Stimulated activated CD4-positive, alpha-beta T cell treated with anti-CD3 and anti-CD28 coated beads, Interleukin-1b, Interleukin-23, amount 100 ng/mL, for 48 hours (primary cell): ENCODE measurements around the gene FAF1.

Source experiments
- DNase-seq: peaks from one replicate; pipeline ENCODE4 v3.0.0-alpha.2; 2020

The FAF1 gene

DNA sequence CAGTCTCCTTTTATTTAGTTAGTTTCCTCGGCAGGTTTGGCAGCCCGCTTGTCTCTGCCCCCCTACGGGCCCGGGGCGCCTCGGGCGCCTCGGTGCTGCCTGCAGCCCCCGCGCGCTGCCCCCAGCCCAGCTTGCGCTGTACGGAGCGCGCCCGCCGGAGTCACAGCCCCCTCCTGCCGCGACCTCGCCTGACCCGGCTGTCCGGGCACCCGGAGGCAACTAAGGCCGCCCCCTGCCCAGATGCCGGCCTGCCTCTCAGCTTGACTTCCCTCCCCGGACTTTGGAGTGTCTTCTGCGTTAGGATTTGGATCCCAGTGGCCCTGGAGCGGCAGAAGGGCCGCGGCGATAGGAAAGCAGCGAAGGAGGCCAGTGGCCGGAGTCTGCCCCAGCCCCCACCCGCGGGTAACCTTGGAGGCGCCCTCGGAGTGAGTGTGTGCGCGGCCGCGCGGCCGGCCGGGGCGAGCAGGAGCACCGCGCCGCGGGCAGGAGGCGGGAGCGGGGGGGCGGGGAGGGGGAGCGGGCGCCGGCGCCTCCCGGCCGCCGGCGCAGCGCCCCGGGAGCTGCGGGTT is 17.6 kb upstream of the FAF1 start:
- DNase-seq: no peak

DNA sequence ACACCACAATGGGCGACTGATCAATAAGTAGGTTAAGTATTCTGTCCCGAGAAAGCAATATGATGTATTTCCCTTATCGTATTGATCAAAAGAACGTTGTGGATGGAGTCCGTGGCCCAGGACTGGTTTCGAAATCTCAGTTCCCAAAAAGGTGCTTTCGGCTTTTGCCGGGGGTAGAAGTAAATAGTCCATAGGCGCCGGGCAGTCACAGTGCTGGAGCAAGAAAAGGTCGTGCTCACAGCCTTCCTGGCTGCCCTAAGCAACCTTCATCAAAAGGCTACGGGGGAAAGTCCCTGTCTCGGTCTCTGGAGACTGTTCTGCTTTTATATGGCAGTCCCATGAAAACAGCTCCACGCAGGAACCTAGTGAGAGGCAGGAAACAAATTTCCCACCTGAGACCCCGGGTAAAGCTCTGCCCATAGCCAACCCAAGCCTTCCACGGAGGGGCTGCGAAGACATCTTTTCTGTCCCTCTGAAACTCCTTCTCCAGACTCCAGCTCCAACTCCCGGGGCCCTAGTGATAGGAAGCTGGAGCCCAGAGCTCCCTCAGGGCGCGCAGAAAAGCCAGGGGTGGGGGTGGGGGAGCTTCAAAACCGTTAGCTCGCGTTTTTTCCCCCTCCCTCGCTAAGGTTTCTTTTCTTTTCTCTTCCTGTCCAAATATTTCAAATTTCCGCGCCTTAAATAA is 17.0 kb upstream of the FAF1 start:
- no peak for DNase-seq

DNA sequence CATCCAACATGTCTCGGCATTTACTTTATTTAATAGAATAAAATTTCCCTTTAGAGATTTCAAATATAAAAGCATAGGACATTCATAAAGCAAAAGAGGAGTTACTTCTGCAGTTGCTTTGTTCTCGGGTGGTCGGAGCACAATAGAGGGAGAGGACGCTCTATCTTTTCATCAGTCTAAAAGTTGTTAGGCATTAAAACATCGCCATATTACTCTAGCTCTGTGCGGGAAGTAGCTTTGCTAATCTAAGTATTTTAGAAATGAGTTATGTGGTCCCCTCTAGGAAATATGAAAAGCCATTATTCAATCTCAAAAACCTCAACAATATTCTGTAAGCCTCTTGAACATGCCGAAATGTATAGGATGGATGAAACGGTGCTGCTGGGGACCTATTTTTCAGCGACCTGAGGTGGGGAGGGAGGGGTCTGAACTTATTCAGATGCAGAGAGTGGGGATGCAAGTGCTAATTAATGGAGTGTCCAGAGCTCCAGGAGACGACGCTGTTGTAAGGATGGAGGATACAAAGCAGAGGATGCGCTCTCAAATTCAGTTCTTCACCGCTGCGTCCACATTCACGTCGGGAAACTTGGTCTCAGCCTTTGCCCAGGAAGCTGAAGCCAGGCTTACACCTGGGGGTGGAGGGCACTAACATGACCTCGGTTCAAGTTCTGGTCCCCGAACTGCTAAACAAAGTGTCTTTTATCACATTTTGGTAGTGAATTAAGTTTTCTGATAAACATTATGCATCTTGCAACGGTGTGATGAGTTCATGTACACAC is 16.2 kb upstream of the FAF1 start:
- DNase-seq: no peak

DNA sequence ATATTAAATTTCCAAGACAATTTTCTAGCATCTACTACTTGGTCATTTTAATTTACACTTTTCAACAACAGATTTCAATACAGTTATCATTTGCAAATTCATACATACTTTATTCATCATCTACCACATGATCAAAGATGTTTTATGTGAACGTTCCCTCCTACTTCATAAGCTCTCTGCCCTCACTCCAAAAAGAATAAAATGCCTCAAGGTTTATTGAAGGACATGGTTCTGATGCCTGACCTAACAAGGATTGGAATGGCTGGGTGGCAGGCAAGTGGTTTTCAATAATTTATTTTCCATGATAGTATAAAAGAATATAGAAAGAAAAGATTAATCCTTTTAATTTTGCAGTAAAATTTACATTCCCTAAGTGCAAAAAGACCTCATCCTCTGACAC is 15.4 kb upstream of the FAF1 start:
- no peak for DNase-seq

DNA sequence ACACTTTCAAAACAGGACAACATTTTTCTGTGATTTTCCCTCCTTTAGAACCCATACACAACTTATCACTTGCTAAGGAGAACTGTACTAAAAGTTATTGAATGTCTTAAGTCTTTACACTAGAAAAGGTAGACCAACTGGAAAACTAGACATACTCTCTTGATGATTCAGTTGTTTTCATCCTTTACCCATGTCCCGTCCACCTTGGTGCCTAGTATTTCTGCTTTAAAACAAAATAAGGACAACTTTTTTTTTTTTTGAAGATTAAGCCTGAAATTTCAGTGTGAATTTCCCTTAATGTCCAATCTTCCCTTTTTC is 14.5 kb upstream of the FAF1 start:
- no peak for DNase-seq

DNA sequence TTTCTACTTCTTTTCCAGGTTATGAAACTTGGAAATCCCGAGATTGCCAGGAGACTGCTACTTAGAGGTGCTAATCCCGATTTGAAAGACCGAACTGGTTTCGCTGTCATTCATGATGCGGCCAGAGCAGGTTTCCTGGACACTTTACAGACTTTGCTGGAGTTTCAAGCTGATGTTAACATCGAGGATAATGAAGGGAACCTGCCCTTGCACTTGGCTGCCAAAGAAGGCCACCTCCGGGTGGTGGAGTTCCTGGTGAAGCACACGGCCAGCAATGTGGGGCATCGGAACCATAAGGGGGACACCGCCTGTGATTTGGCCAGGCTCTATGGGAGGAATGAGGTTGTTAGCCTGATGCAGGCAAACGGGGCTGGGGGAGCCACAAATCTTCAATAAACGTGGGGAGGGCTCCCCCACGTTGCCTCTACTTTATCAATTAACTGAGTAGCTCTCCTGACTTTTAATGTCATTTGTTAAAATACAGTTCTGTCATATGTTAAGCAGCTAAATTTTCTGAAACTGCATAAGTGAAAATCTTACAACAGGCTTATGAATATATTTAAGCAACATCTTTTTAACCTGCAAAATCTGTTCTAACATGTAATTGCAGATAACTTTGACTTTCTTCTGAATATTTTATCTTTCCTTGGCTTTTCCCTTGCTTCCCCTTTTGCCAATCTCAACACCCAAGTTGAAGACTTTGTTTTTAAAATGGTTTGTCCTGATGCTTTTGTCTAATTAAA is 14.0 kb upstream of the FAF1 start:
- DNase-seq: no peak

DNA sequence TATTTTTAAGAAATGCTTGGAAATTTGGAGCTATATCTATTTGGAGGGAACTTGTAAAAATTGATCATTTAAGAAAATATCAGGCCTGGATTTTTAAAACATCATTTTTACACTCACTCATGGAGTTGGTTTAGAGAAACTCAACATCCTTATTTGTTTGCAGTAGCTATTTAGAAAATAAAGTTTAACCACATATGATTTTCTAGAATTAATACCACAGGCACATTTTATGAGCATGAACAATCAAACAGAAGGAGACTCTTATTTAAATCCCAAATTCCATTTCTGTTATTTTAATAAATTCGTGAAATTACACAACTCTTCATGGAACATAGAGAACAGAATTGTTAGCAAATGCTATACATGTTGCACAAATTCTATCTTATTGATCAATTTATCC is 13.2 kb upstream of the FAF1 start:
- no peak for DNase-seq

DNA sequence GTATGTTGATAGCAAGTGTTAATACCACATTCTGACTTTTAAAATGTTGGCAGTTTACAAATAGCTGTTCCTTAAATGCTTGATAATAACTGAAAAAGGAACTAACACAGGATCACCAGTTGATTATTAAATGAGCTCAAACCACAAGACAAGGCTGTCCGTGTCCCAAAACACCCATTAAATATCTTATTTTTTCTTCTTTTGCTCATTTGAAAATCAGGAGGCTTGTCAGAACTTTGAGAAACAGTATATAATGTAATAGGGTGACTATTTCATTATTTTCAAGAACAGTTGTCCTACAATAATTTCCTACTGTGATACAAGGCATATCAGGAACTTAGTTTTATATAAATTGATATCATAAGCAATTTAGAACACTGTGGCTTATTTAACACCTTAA is 12.7 kb upstream of the FAF1 start:
- no peak for DNase-seq

DNA sequence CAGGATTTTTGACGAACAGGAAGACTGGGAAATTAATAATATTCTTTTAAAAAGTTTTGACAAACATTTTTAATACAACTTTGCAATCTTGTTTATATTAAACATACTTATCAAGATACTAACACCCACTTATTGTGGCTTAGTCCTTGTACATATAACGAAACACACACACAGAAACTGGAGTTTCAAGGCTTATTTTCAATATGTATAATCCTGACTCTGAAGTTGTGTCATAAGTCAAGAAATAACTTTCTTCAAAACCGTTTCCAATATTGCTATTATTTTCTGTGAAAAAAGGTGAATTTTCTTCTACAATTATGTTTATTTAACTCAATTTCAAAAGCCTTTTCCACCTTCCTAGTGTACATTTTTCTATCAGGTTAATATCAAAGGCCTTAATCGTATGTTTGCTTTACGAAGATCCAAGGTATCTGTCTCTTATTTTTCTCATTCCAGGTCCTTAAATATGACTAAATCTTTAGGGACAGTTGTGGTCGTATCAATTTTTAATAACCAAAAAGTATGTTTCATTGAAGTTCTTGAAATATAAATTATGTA is 11.8 kb upstream of the FAF1 start:
- DNase-seq: no peak

DNA sequence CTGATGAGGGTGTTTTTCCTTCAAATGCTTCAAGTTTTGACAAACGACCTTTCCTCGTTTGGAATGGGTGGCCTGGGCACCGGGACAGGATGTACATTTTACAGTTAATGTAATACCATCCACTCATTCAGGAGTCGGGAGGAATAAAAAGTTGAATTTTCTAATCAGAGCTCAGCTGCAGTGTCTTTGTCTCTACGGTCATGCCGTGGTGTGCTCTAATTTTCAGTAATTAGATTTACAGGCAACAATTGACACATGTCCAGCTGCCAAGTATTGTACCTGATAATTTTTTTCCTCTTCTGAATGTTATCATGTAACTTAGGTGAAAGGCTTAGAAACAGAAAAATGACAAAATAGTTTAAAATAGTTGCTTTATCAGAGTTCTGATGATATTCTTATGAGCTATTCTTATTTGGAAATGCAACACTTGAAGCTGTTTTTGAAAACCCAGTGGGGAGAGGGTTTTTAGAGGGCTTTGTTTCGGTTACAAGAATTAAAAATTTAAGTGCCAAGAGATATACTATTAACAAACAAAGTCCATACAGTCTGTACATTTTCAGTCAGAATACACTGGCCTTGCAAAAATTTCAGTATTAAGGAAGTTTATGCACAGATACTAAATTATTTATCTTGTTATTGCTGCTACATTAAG is 11.0 kb upstream of the FAF1 start:
- no peak for DNase-seq

DNA sequence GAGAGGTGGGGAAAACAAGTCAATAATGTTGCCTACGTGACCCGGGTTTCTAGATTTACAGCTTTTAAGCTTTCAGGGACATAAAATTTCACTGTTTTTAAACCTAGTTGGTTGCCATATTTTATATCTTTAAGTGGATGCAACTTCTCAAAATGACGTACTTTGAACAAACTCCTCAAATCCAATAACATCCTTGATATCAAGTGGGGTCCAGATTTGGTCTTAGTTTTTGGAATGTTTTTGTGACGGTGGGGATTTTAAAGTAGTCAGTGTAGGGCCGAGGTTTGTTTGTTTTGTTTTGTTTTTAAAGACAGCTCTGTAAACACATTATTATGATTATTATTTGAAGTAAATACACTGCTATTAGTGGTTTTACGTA is 10.4 kb upstream of the FAF1 start:
- no peak for DNase-seq

DNA sequence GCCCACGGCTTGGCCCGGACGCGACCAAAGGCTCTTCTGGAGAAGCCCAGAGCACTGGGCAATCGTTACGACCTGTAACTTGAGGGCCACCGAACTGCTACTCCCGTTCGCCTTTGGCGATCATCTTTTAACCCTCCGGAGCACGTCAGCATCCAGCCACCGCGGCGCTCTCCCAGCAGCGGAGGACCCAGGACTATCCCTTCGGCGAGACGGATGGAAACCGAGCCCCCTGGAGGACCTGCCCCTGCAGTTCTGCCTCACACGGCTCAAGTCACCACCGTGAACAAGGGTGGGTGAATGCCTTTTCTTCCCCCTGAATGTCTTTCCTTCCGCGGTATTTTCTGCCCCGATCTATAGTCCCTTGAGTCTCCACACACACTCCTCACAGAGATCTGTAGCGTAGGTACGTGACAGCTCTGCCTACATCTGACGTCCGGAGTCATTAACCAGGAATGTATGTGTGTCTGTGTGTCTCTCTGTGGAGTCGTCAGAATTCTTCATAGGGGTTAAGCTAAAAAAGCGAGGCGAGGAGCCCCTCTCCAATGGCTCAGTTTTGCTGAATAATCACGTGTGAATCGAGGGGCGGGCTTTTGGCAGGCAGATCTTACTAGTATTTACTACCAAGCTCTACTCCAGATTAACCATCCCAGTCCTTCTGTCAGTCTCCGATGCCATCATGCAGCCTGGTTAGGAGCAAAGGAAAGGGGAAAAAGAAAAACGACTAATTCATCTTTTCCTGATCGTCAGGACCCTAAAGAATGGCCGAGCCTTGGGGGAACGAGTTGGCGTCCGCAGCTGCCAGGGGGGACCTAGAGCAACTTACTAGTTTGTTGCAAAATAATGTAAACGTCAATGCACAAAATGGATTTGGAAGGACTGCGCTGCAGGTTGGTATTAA is 9.8 kb upstream of the FAF1 start, which contains the start of gene CDKN2C:
Gene CDKN2C (plus strand): TSS at position 635 of the 898 bp plus-strand sequence. CDS start 124 bp downstream, at position 759.
- DNase-seq: peak; percentile 28

DNA sequence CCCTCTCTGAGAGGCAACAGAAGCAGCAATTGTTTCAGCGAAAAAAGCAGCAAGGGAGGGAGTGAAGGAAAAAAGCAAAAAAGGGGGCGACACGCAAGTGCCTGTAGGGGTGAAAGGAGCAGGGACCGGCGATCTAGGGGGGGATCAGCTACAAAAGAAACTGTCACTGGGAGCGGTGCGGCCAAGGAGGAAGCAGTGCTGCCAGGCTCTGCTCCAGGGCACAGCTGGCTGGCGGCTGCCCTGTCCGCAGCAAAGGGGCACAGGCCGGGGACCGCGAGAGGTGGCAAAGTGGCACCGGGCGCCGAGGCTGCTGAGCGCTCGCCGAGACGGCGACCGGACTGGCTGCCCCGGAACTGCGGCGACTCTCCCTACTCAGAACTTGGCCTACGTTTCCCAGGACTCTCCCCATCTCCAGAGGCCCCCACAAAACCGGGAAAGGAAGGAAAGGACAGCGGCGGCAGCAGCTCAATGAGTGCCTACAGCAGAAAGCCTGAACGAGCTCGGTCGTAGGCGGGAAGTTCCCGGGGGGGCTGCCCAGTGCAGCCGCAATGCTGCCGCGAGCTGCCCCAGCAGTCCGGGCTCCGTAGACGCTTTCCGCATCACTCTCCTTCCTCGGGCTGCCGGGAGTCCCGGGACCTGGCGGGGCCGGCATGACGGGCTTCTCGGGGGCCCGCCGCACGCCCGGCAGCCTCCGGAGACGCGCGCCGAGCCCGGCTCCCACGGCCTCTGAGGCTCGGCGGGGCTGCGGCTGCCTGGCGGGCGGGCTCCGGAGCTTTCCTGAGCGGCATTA is 8.9 kb upstream of the FAF1 start:
- DNase-seq: peak; percentile 24

DNA sequence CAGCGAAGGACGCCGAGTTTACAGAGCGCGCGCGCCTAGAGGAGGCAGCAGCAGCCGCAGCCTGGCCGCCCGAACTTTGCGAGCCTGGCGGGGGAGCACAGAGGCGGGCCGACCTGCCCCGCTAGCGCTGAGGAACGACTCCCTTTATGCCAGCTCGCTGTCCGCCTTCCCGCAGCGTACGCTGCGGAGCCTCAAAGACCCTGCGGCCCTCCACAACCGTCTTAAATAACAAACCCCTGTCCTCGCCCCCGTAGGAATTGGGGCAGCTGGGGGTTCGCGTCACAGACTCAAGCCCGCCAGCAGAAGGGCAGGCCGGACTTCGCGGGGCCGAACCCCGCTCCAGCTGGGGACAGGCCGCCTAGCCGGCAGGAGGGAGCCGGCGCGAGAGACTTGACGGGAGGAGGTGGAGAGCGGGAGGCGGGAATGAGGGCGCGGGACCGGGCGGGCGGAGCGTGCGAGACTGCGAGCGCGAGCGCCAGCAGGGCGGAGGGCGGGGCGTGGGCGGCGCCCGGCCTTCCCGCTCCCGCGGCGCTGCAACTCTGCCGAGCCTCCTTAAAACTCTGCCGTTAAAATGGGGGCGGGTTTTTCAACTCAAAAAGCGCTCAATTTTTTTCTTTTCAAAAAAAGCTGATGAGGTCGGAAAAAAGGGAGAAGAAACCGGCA is 8.2 kb upstream of the FAF1 start:
- peak; percentile 75 for DNase-seq

DNA sequence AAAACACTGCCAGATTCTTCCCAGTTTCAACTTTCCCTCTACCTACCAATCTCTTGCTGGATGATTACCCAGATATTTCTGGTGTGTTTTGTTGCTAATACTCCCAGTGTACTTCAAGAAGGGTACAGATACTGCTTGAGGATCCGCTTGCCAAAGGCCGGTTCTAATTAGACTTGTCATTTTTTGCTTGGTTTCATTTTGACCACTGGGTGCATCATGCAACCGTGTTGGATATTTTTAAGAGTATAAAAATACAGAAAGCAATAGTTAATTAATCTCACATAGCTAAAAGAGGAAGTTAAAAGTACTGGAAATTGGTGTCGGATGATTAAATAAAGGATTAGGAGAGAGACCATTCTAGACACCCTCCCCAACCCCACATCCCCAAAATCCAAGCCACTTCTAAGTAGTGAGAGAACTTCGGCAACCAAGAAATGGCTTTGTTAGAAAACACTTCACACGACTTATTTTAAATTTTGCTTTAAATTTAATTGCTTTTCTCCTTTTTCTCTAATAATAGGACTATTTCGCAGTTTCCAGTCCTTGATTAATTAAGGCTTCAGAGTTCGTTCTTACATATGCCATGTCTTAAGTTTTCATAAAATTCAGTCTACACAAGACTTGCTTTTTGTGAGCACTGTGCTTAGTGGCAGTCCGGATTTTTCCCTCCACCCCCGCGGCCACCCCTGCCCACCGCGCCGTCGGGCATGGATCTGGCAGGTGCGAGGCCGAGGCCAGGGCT is 7.5 kb upstream of the FAF1 start:
- no peak for DNase-seq

DNA sequence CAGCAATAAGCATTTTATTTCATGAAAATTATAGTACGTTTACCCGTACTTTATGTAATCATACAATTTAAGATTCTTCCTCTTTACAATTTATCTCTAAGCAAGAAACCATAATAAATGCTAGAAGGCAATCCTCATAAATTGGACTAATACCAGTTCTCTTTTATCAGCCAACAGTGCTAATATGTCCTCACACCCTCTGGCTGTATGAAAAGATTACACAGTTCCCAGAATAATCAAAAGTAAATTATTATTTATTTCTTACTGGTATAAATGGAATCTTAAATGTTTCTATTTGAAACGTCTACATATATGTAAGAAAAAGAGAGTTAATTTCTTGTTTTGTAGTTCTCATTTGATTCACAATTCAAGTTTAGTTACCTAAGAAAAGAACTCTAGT is 6.9 kb upstream of the FAF1 start:
- DNase-seq: no peak

DNA sequence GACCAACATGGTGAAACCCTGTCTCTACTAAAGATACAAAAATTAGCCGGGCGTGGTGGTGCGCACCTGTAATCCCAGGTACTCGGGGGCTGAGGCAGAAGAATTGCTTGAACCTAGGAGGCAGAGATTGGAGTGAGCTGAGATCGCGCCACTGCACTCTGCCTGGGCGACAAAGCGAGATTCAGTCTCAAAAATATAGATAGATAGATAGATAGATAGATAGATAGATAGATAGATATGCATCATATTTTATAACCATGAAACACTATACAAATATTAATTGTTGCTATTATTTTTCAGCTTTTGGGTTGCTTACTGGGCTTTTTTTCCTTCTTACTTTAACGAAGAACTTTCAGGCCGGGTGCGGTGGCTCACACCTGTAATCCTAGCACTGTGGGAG is 4.8 kb upstream of the FAF1 start:
- DNase-seq: no peak

DNA sequence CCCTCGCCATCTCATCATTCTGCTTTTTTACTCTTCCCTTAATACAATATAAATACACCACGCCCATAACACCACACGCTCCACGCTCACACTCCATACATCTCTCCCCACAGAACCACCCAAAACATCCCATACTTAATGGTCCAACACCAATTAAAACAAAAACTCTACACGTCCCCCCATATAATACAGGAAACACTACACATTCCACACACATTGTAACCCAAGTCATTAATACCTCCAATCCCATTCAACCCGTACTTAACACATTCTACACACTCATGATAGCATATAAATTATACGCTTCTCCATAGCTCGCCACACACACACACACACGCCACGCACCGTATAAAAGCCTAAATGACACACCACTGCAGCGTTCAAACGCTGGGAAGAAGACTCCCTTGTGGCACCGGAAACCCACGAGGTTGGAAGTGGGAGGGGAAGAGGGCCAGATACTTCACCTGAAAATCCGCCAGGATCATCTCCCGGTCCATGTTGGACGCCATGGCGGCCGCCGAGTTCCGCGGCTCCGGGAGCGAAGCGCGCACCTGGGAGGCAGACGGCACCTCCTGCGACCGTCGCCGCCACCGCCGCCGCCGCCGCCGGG is 659 bp downstream of the FAF1 start:
- DNase-seq: no peak

DNA sequence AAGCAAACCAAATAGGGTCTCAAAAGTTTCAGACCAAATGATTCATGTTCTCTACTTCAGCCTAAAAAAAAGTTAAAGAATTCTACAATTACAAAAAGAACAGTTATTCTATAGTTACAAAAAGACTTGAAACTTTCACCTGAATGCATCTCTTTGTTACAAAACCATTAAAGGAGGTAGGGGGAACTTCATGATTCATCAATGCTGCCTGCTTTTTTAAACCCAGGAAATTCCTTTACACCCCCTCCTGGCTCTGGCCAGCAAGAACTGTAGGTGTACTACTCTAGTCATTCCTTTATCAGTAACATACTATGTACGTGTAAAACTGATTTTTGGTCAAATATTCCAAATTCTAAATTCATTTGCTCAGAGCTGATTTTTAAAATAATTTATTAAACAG is 5.0 kb downstream of the FAF1 start:
- DNase-seq: no peak
